Hepatic stellate cell (primary cell): Measurements from ENCODE around the gene PEX26.
"Not testable (repeated sequence)": the region's sequence is repeated elsewhere in the genome, so short reads cannot be mapped to it uniquely, and the experiment has no call there.

Source experiments
- DNase-seq: peaks from one replicate; pipeline ENCODE4 v3.0.0; 2011; ENCODE audit warnings: low spot score

PEX26 gene

DNA sequence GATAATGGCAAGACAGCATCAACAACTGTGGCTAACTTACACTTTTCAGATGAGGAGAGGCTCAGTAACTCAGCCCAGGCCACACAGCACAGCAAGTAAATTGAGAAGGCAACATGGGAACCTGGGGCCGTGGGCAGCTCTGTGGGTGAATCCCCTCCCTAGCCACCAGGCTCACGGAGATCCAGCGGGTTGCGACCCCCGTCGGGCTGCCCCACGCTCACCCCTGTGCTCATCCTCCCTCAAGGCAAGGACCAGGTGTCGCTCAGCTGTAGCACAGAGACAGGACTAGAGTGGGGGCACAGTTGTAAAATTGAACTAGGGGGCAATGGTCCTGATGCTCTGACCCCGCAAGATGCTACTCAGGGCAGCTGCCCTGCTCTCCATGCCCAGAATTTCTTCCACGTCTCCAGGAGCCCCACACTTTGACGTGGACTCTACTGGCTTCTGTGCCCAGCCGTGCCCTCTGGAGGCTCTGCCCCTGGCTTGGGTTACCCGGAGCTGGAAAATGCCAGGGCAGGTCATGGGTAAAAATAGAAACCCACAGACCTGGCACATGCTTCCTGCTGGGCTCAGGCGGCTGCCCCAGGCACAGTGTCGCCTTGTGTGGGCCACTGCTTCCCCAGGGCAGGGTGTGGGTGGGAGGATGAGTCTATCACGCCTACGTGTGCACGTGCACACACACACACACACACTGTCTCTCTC lies 41.8 kb downstream of the PEX26 start:
- DNase-seq, result no peak

DNA sequence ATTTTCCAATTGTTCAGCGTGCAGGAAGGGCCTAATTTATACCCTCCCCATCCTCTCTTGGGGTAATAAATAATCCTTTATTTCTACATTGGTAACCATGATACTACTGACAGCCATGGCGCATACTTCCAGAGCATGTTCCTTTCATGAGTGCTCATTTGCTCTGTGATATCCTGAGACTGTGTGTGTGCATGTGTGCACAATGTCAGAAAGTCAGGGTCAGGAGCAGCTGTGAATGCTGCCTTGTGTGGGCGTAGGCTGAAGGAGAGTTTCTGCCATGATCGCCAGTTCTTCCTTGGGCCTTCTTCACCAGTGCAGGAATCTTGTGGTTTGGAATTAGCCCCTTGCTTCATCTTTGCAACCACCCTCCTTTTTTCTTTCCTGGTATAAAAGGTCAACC lies 43.1 kb downstream of the PEX26 start:
- no peak for DNase-seq

DNA sequence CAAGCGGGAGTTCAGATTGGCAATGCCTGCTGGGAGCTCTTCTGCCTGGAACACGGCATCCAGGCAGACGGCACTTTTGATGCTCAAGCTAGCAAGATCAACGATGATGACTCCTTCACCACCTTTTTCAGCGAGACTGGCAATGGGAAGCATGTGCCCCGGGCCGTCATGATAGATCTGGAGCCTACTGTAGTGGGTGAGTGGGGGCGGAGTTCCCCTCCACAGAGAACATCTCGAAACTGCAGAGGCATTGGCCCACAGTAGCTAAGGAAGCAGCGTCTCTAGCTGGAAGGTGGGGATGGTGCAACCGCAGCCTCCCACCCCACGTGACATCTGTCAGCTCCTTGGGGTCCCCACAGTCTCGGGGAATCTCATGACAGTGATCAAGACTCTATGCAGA lies 43.7 kb downstream of the PEX26 start:
- DNase-seq, result no peak

DNA sequence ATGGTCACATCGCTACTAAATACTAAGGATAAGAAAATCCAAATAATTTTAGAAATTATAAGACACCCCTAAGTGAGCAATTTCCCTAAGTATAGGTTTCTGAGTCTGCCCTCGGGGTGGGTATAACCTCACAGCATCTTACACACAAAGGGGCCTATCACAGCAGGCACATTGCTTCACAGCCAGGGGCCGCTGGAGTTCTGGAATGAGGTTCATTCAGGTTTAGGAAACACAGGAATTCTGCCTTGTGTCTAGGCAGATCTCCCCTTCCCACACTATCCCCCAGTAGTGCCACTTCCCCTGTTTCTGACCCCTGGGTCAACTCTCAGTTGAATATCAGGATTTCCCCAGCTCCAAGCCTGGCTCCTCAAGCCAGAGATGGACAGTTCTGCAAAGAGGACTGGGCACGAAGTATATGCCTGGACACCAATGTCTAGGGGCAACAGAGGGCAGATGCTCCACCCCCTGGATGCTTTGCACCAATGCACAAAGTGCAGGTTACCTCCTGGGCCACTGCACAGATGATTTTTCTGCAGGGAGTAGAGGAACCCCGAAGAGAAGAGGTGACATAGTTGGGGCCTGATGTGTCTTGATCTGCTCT lies 44.3 kb downstream of the PEX26 start:
- DNase-seq, result no peak

DNA sequence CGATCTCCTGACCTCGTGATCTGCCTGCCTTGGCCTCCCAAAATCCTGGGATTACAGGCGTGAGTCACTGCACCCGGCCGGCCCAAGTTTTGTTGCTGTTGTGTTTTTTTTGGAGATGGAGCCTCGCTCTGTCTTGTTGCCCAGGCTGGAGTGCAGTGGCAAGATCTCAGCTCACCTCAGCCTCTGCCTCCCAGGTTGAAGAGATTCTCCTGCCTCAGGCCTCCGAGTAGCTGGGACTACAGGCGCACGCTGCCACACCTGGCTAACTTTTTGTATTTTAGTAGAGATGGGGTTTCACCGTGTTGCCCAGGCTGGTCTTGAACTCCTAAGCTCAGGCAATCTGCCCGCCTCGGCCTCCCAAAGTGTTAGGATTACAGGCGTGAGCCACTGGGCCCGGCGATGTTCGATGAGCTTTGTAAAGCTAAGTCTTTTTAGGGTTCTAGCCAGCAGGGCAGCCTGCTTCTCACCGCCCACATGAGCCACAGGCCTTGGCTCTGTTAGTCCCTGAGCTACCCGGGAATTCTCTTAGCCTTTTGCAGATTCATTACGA lies 45.8 kb downstream of the PEX26 start:
- not testable (repeated sequence) for DNase-seq

DNA sequence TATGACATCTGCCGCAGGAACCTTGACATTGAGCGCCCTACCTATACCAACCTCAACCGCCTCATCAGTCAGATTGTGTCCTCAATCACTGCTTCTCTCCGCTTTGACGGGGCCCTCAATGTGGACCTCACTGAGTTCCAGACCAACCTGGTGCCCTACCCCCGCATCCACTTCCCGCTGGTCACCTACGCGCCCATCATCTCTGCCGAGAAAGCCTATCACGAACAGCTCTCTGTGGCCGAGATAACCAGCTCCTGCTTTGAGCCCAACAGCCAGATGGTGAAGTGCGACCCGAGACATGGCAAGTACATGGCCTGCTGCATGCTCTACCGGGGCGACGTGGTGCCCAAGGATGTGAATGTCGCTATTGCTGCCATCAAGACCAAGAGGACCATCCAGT lies 48.8 kb downstream of the PEX26 start:
- no peak for DNase-seq

DNA sequence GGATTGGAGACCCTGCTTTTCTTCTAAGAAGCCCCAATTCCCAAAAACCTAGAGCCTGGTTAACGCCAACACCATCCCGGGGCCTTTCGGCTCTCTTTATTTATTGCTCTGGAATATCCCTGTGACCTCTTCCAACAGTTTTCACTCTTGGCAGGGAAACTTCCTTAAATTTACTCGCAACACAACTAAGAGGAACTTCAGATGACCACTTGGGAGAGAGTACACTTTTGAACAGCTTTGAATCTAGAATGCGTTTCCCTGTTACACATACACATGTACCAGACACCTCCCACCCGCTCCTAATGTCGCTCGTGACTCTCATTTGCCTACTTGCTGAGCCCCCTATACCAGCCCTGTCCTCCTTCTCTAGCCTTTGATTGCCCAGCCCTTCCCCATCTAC lies 52.2 kb downstream of the PEX26 start:
- no peak for DNase-seq

DNA sequence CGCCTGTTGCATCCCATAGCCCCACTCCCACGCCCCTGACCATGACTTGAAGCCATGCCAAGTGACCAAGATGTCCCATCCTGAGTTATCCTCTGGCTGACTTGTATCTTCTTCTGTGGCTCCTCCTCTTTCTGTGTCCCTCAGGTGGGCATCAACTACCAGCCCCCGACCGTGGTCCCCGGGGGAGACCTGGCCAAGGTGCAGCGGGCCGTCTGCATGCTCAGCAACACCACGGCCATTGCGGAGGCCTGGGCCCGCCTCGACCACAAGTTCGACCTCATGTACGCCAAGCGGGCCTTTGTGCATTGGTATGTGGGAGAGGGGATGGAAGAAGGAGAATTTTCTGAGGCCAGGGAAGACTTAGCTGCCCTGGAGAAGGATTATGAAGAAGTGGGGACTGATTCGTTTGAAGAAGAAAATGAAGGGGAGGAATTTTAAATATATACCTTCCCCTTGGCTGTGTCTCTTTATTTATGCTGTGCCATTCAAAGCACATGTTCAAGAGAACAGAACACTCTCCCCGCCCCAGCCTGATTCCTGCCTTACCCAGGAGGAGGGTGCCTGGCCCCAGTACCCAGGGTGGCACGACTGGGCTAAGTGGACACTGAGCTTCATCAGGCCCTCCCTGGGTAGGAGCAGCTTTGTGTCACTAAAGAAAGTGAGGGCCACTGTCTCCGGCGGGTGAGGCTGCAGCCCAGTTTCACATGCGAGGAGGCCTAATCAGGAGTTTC lies 53.1 kb downstream of the PEX26 start:
- DNase-seq, result no peak

DNA sequence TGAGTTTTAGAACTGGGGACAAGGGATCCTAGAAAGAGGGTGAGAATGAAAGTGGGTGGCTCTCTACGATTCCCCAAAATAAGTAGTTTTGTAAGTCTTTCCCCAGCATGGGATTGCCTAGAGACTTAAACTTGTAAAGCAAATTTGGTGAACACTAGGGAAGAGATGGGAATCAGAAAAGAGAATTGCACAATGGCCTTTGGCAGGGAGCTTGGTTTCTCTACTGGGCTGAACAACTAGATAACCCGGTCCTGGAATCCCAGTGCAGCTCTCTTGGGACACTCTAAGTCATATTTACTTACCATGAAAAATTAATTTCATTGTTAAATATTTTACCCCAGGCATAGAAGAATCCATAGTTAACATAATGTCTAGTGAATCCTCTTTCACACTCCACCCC lies 55.7 kb downstream of the PEX26 start:
- no peak for DNase-seq

DNA sequence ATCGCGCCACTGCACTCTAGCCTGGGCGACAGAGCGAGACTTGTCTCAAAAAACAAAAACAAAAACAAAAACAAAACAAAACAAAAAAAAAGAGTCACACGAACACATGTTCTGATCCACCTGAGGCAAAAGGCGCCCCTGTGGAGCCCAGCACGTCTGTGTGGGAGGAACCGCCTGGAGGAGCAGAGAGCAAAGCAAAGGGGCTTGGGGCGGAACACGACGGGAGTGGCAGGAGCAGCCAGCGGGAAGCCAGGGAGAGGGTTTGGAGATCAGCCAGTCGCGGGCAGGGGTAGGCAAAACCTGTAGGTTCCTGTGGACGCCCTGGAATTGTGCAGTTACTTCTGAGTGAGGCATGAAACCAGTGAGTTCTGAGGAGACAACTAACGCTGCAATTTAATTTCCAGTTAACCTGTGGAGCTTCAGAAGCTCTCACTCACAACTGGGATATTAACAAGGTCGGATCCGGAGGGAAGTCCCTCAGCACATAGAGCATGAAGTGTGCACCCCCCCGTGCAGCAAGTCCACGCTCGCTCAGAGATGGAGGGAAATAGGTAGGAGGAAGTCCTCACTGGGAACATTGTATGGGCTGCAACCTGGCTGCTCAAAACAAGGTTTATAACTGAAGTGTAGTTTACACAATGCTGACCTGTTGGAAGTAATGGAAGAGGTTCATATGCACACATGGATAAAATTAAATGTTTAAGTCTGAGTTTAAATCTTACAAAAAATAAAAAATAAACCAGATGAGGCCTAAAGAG lies 59.0 kb downstream of the PEX26 start:
- DNase-seq, result no peak

DNA sequence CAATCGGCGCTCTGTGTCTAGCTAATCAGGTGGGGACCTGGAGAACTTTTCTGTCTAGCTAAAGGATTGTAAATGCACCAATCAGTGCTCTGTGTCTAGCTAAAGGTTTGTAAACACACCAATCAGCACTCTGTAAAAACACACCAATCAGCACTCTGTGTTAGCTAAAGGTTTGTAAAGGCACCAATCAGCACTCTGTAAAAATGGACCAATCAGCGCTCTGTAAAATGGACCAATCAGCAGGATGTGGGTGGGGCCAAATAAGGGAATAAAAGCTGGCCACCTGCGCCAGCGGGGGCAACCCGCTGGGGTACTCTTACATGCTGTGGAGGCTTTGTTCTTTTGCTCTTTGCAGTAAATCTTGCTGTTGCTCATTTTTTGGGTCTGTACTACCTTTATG lies 63.2 kb downstream of the PEX26 start:
- DNase-seq, result not testable (repeated sequence)

DNA sequence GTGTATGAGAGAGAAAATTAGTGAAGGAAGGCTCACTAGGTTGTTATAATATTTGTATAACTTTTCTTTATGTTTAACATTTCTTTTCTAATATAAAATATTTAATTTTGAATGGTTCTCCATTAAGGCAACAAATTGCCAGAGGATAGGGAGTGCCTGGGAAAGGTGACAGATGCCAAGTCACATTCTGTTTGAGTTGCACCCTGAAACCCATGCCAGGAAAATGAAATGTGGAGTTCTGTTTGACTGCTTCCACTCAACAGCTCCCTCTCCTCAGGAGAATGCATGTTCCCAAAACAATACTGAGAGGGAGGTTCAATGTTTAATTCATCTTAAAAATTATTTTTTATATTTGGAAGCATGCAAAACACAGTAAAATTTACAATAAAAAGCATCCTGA lies 66.3 kb downstream of the PEX26 start:
- no peak for DNase-seq

DNA sequence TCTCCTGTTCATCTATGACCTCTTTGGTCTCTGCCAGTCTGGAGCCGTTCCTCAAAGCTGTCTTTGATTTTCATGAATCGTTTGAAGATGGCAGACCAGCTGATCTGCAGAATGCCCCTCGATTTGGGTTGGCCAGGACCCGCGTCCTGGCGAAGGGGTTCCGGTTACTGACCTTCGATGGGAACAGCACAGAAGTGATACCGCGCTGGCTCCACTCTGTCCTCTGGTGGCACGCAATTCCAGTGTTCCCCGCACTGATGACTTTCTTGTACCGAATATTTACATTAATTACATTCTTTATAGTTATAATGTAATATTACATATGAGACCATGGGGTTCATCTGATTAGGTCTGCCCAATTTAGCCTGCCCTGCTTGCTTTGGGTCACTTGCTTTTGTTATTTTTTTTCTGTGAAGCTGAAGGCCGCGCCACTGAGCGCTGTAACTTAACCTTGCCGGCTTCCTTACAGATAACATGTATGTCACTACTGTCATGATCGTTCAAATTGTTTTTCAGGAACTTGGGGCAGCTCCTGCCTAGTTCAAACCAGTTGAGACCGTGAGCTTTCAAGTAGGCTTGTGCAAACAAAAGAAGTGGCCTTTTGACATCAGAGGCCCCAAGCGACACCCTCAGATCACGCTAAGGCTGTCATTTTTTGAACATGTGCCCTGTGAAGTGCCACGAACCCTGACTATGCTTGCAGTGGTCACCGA lies 68.0 kb downstream of the PEX26 start:
- DNase-seq, result no peak

DNA sequence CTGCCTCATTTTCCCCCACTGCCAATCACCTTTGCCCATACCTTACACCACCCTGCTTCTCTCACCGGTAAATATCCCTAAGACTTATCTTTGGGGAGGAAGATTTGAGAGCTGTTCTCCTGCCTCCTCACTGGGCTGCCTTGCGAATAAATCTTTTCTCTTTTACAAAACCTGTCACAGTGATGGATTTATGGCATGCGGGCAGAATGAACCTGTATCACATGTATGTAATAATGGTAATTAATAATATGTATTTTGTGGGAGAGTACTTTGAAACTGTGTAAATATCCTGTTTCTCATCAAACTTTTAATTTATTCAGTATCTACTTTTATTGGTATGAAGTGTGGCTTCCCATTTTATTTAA lies 68.6 kb downstream of the PEX26 start:
- no peak for DNase-seq

DNA sequence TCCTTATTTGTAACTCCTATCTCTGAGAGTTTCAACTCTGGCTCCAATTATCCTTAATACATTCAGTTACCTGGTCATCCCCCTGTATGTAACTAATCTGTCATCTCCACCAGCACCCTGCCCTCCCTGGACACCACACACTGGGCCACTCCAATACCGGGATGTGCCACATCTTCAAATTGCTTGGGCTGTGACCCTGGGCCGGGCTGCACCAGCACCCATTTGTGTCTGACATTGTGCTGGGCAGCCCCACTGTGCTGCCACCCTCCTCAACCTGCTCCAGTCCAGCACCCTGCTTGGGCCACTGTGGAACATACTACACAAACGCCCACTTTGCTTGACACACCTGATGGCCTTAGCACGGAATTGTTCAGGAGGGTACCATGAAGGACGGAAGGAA lies 70.0 kb downstream of the PEX26 start:
- DNase-seq, result no peak

DNA sequence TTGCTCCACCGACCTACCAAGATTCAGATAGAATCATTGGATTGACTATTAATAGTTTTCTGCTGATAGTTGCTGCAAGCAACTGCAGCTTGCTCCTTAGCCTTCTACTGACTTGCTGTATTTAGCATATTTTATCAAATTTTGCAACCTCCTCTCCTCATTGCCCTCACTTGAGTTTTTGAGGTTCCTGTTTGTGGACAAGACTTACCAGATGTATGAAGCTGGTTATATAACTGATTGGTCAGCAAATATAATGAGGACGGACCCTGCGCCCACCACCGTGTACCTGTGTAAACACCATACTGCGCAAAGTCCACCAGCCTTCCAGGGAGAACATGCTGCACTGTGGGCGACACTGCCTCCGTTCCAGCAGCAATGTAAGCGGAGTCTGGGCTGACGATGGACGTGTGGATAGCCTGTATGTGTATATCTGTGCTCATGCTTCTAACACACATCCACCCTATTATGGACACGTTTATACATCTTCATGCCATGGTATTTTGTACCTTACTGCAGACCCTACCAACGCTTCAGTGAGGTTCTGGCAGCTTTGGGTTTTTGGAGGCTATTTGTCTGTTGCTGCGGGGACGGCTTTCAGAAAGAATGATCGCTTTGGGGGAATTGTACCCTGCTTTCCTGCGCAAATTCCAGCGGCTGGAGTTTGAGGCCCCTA lies 70.6 kb downstream of the PEX26 start:
- no peak for DNase-seq

DNA sequence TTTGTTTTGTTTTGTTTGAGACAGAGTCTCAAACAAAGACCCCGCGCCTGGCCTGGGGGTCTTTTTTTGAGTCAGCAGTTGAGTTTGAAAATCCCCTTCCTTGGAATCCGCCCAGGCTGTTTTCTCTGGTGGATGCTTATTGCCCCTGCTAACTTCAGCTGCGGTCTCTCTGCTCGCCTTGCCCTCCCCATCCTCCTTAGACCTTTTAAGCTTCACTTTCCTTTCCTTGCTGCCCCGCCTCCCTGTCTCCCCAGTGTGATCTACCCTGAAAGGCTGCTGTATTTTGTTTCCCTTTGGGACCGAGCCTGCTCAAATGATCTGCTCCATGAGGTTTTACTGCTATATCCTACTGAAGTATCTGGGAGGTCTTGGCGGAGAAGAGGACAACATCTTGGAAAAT lies 74.7 kb downstream of the PEX26 start:
- no peak for DNase-seq

DNA sequence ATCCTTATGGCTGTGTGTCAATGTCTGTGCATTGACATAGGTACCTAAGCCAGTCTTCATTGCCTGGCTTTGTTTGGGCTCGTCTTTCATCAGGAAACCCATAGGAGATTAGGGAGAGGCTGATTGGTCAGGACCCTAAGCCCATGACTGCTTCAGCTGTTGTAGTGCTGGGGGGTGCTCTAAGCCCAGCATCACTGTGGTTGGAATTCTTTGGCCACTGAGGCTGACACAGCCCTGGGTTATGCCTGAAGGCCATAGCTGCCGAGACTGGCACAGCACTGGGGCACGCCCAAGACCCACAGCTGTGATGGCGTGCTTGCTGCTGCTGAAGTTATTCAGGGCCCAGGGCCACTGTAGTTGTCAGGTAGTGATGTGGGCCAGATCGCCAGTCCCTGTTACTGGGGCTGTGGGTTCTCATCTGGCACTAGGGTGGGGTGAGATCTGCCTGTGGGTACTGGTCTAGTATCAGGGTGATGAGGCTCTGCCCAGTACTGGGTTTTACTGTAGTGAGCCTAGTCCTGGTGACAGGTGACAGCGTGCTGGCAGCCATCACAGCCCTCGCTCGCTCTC lies 77.1 kb downstream of the PEX26 start:
- DNase-seq, result no peak
